ENCODE results near the gene ZHX3. TPM values are rescaled to one million over a fixed set of nuclear protein-coding genes. Genes with fewer than 3 reads are reported as not detected.

Gene ZHX3
- total RNA-seq, 1 donor from 2014 or later = 34.5 TPM

DNA sequence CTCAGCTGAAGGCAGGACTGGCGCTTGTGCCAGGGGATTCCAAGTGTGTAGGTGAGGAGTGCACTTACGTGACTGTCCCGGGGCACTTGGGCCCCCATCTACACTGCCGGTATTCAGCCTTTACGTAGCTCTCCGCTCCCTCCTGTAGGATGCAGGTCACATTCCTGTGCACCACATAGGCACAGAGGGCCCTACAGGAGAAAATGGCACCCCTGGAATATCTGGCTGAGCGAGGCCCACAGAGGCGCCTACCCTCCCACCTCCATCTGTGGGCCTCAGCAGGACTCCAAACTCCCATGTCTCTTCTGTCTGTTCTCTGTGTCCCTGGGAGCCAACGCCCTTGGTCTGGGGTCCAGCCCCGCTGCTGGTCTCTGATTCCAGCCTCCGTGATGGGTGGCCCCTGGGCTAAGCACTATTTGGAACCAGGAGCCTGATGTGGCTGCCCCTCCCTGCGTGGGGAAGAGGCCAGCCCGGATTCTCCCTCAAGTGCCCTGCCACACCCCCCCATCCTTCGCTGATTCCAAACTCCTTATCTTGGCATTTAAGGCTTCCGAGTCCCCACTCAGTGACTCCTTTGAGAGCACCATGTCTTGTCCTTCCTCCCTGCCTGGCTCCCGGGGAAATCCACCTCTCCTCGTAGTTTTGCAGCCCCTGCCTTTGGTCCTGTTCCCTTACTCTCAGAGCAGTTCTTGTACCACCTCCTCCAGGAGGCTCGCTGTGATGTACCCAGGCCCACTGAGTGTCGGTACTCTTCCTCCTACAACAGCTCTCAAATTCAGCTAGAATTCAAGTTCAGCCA, 47.6 kb upstream of the ZHX3 start:
- Histone ChIP-seq H3K4me3 (no peak overlapping the region), H3K4me1 (peaks cover 4% of the 10 kb centered on the region), H3K27ac (no peak overlapping the region), H3K36me3 (no peaks in the 10 kb centered on the region), H3K27me3 (ENCODE audit: low read depth) (peaks cover 42% of the 10 kb centered on the region), H3K9me3 (no peaks in the 10 kb centered on the region)
- intact Hi-C loops (cut with DNase I) = no loop called here
- ATAC-seq (no peak), DNase-seq (no peak)
- TF ChIP-seq CTCF (IDR thresholded peaks at IDR 0.05) = no peak

- H3K27ac ChIP-seq = no peak overlapping the region
- ATAC-seq = no peak
- intact Hi-C loops (cut with DNase I) = no loop called here
Observed at GRCh38 chr20:41364236-41364855, 46.8 kb upstream of the ZHX3 start.

DNA sequence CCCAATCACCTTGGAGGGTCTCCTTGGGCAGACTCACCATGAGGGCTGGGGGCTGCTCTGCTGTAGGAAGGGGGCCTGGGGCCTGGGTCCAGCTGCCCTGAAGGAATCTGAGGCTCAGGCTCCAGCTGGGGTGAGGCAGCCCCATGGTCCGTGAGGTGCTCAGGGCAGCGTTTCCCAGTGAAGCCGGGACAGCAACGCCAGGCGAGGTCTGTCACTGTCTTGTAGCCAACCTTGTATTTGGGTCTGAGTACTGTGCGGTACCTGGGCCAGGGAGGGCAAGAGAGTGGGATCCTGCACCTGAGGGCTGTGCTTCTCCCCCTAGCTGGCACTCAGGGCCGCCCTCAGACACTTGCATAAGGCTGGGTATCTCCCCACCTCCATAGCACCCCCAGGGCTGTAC, 46.1 kb upstream of the ZHX3 start:
- TF ChIP-seq CTCF (IDR thresholded peaks at IDR 0.05) = no peak
- Histone ChIP-seq H3K4me1 (peaks cover 4% of the 10 kb centered on the region), H3K27ac (no peak overlapping the region), H3K4me3 (no peak overlapping the region), H3K27me3 (ENCODE audit: low read depth) (peaks cover 38% of the 10 kb centered on the region), H3K9me3 (no peaks in the 10 kb centered on the region), H3K36me3 (no peaks in the 10 kb centered on the region)
- DNase-seq = no peak
- intact Hi-C loops (cut with DNase I) = no loop called here
- no peak for ATAC-seq

More at GRCh38 chr20:41364236-41364855, 46.8 kb upstream of the ZHX3 start:
- Histone ChIP-seq H3K4me3 (no peak overlapping the region), H3K27me3 (ENCODE audit: low read depth) (peaks cover 42% of the 10 kb centered on the region), H3K36me3 (no peaks in the 10 kb centered on the region), H3K9me3 (no peaks in the 10 kb centered on the region), H3K4me1 (peaks cover 4% of the 10 kb centered on the region)
- no peak for DNase-seq
- TF ChIP-seq CTCF (IDR thresholded peaks at IDR 0.05) = no peak

- Histone ChIP-seq H3K9me3 (no peaks in the 10 kb centered on the region), H3K36me3 (peaks cover 6% of the 10 kb centered on the region), H3K4me1 (peaks cover 4% of the 10 kb centered on the region), H3K27ac (no peak overlapping the region), H3K4me3 (no peak overlapping the region), H3K27me3 (ENCODE audit: low read depth) (peaks cover 32% of the 10 kb centered on the region)
- no peak for DNase-seq
- intact Hi-C loops (cut with DNase I) = no loop called here
- ATAC-seq = no peak
- TF ChIP-seq CTCF (IDR thresholded peaks at IDR 0.05) = no peak
Observed at GRCh38 chr20:41362748-41363140, 45.2 kb upstream of the ZHX3 start.

GRCh38 chr20:41361757-41362747, 44.5 kb upstream of the ZHX3 start:
- Histone ChIP-seq H3K4me1 (peaks cover 4% of the 10 kb centered on the region), H3K9me3 (no peaks in the 10 kb centered on the region), H3K36me3 (peaks cover 13% of the 10 kb centered on the region), H3K27ac (no peak overlapping the region), H3K4me3 (no peak overlapping the region), H3K27me3 (ENCODE audit: low read depth) (peaks cover 25% of the 10 kb centered on the region)
- TF ChIP-seq CTCF (IDR thresholded peaks at IDR 0.05) = no peak
- intact Hi-C loops (cut with DNase I) = no loop called here
- DNase-seq = no peak
- ATAC-seq = no peak
